IPS DF 6.9 (cell line): ENCODE data around the gene PDE2A.
"Not testable (repeated sequence)": the region's sequence is repeated elsewhere in the genome, so short reads cannot be mapped to it uniquely, and the experiment has no call there.

Source experiments
- DNase-seq: peaks from one replicate; pipeline ENCODE4 v3.0.0-alpha.2; 2013; ENCODE audit warnings: low read depth, low spot score
- H3K27ac ChIP-seq: one replicate; pipeline ENCODE4 v1.5.1; 2013; ENCODE audit warnings: low read length, control low read depth
- H3K27me3 ChIP-seq: 2 replicates; pipeline ENCODE4 v1.6.1; 2013; ENCODE audit warnings: mild to moderate bottlenecking, low read length; ENCODE audit not compliant: control insufficient read depth, insufficient read depth
- H3K36me3 ChIP-seq: 2 replicates; pipeline ENCODE4 v1.6.1; 2013; ENCODE audit warnings: low read length; ENCODE audit not compliant: control insufficient read depth, insufficient read depth
- H3K4me1 ChIP-seq: 2 replicates; pipeline ENCODE4 v1.6.1; 2013; ENCODE audit warnings: low read length; ENCODE audit not compliant: control insufficient read depth, insufficient read depth
- H3K4me3 ChIP-seq: 2 replicates; pipeline ENCODE4 v1.5.1; 2013; ENCODE audit warnings: mild to moderate bottlenecking, low read length
- H3K9me3 ChIP-seq: 2 replicates; pipeline ENCODE4 v1.6.1; 2013; ENCODE audit warnings: low read length, inconsistent platforms; ENCODE audit not compliant: control insufficient read depth, insufficient read depth
- WGBS: extraction: QIAGEN DNeasy Blood & Tissue Kit; methylation state at CpG from one replicate; pipeline ENCODE4 v1.1.7; 2013; ENCODE audit warnings: mixed read lengths, missing lambda C conversion rate; ENCODE audit not compliant: insufficient read length, insufficient coverage; 5-methylcytosine and 5-hydroxymethylcytosine counted together

PDE2A gene

GRCh38 chr11:72578051-72578450, 96.2 kb downstream of the PDE2A start:
- Histone ChIP-seq H3K4me1 (no peaks in the 10 kb centered on the region; the same call in none of the 2 replicates), H3K27me3 (no peaks in the 10 kb centered on the region; the same call in 1 of the 2 replicates), H3K27ac (no peak overlapping the region), H3K4me3 (no peak overlapping the region), H3K9me3 (no peaks in the 10 kb centered on the region), H3K36me3 (no peaks in the 10 kb centered on the region)
- no CpG with 5 or more reads among the region's 6 CpGs for WGBS
- no peak for DNase-seq

- Histone ChIP-seq H3K4me1 (no peaks in the 10 kb centered on the region; the same call in none of the 2 replicates), H3K27me3 (no peaks in the 10 kb centered on the region; the same call in 1 of the 2 replicates), H3K9me3 (no peaks in the 10 kb centered on the region), H3K4me3 (no peak overlapping the region), H3K36me3 (no peaks in the 10 kb centered on the region), H3K27ac (no peak overlapping the region)
- no peak for DNase-seq
- no CpG with 5 or more reads among the region's 14 CpGs for WGBS
Measured at GRCh38 chr11:72577271-72577721, 96.9 kb downstream of the PDE2A start.

GRCh38 chr11:72576661-72577060, 97.6 kb downstream of the PDE2A start:
- no peaks in the 10 kb centered on the region; the same call in none of the 2 replicates for H3K4me1 ChIP-seq
- no peaks in the 10 kb centered on the region; the same call in 1 of the 2 replicates for H3K27me3 ChIP-seq
- no CpG with 5 or more reads among the region's 6 CpGs for WGBS
- H3K9me3 ChIP-seq: no peaks in the 10 kb centered on the region
- H3K27ac ChIP-seq: no peak overlapping the region
- no peaks in the 10 kb centered on the region for H3K36me3 ChIP-seq
- no peak for DNase-seq
- no peak overlapping the region for H3K4me3 ChIP-seq

- no peak overlapping the region for H3K27ac ChIP-seq
- no CpG with 5 or more reads among the region's 5 CpGs for WGBS
- no peak overlapping the region for H3K4me3 ChIP-seq
- no peaks in the 10 kb centered on the region for H3K36me3 ChIP-seq
- H3K4me1 ChIP-seq: no peaks in the 10 kb centered on the region; the same call in none of the 2 replicates
- no peaks in the 10 kb centered on the region for H3K9me3 ChIP-seq
- no peak for DNase-seq
- H3K27me3 ChIP-seq: no peaks in the 10 kb centered on the region; the same call in 1 of the 2 replicates
Measured at GRCh38 chr11:72576243-72576595, 98.0 kb downstream of the PDE2A start.

GRCh38 chr11:72575533-72576242, 98.5 kb downstream of the PDE2A start:
- no peaks in the 10 kb centered on the region; the same call in 1 of the 2 replicates for H3K27me3 ChIP-seq
- no CpG with 5 or more reads among the region's 14 CpGs for WGBS
- H3K4me1 ChIP-seq: no peaks in the 10 kb centered on the region; the same call in none of the 2 replicates
- DNase-seq: no peak
- H3K27ac ChIP-seq: no peak overlapping the region
- H3K9me3 ChIP-seq: no peaks in the 10 kb centered on the region
- no peak overlapping the region for H3K4me3 ChIP-seq
- no peaks in the 10 kb centered on the region for H3K36me3 ChIP-seq

GRCh38 chr11:72574548-72575460, 99.4 kb downstream of the PDE2A start:
- Histone ChIP-seq H3K4me3 (no peak overlapping the region), H3K27me3 (no peaks in the 10 kb centered on the region; the same call in 1 of the 2 replicates), H3K36me3 (no peaks in the 10 kb centered on the region), H3K27ac (no peak overlapping the region), H3K4me1 (no peaks in the 10 kb centered on the region; the same call in none of the 2 replicates), H3K9me3 (no peaks in the 10 kb centered on the region)
- DNase-seq: no peak
- WGBS: no CpG with 5 or more reads among the region's 8 CpGs

- Histone ChIP-seq H3K27me3 (no peaks in the 10 kb centered on the region; the same call in 1 of the 2 replicates), H3K9me3 (no peaks in the 10 kb centered on the region), H3K36me3 (no peaks in the 10 kb centered on the region), H3K4me3 (no peak overlapping the region), H3K4me1 (no peaks in the 10 kb centered on the region; the same call in none of the 2 replicates), H3K27ac (no peak overlapping the region)
- DNase-seq: no peak
- no CpG with 5 or more reads among the region's 2 CpGs for WGBS
Measured at GRCh38 chr11:72573855-72574445, 100.3 kb downstream of the PDE2A start.

GRCh38 chr11:72573072-72573854, 101.0 kb downstream of the PDE2A start:
- no peak overlapping the region for H3K27ac ChIP-seq
- no CpG with 5 or more reads among the region's 10 CpGs for WGBS
- no peaks in the 10 kb centered on the region for H3K9me3 ChIP-seq
- no peak for DNase-seq
- no peaks in the 10 kb centered on the region; the same call in none of the 2 replicates for H3K4me1 ChIP-seq
- H3K36me3 ChIP-seq: no peaks in the 10 kb centered on the region
- no peak overlapping the region for H3K4me3 ChIP-seq
- H3K27me3 ChIP-seq: no peaks in the 10 kb centered on the region

- not testable (repeated sequence) for H3K4me1 ChIP-seq, H3K36me3 ChIP-seq, H3K4me3 ChIP-seq, H3K27ac ChIP-seq, H3K9me3 ChIP-seq, H3K27me3 ChIP-seq, DNase-seq
- no CpG with 5 or more reads among the region's 4 CpGs for WGBS
Measured at GRCh38 chr11:72572540-72572939, 101.7 kb downstream of the PDE2A start.
